ENCODE measurements around the gene MEIOB. TPM values are rescaled to one million over a fixed set of nuclear protein-coding genes. Genes with fewer than 3 reads are reported as not detected.

Gene MEIOB
- polyA plus RNA-seq, 2 of the 4 experiments (the other 2 are of a cell fraction): 2.9 to 9.1 TPM

DNA sequence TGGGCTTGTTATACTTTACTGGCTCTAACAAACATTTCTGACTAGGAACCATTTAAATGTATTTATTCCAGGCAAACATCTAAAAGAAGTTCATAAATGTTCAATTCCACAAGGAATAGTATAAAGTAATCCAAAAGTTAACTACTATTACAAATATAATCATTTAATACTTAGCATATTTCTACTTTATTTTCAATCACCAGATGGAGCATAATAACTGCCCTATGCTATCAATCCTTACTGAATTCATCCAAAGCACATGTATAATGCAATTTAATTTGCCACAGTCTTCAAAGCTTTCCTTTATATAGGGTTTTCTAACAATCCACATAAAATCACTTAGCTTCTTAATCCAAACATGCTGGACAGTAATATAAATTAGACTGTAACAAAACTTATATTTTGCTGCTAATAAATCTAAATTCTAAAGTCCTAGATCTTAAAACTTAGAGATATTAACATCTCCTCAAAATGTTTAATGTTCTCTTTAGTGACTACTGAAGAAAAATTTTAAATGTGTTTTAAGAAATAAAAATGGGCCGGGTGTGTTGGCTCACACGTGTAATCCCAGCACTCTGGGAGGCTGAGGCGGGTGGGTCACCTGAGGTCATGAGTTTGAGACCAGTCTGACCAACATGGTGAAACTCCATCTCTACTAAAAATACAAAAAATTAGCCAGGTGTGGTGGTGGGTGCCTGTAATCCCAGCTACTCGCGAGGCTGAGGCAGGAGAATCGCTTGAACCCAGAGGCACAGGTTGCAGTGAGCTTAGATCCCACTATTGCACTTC is 5.9 kb downstream of the MEIOB start:
- CTCF ChIA-PET: interaction anchor here (0.7 to 25.7 kb wide), 9 partner anchors 18 to 105 kb away, joined by 3 to 396 read pairs (median 4); partner anchors contain the start of genes RPL3L and TBL3
- POLR2A ChIA-PET: interaction anchor here (0.9 to 1.0 kb wide), 2 partner anchors 63 to 99 kb away, joined by 3 to 4 read pairs; partner anchors contain the start of gene RPS2

DNA sequence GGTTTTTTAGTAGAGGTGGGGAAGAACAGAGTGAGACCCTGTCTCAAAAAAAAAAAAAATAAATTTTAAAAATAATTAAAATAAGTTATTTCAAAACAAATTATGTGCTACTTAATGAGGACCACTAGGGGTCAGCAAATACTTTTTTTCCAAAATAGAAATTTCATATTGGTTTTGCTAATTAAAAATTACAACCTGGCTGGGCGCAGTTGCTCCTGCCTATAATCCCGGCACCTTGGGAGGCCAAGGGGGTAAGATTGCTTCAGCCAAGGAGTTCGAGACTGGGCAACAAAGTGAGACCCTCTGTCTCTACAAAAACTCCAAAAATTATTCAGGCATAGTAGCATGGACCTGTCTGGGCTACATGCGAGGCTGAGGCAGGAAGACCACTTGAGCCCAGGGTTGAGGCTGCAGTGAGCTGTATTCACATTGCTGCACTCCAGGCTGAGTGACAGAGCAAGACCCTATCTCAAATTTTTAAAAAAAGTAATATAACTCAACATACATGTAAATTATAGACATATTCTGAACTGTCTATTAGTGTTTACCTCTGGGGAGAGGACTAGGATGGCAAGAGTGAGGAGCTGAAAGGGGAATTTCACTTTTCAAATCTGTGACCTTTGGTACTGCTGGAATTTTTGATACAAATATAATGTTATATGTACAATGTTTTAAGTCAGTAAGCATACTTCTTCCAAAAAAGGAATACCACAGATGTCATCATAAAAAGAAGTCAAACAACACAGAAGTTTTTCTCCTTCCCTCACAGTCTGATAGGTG is 8.1 kb downstream of the MEIOB start:
- ChIA-PET CTCF (interaction anchor here (0.5 to 25.7 kb wide), 20 partner anchors 10 to 215 kb away, joined by 3 to 396 read pairs (median 4); partner anchors contain the start of gene NDUFB10), POLR2A (no interaction called here)
- H3K4me3 ChIP-seq: no peak overlapping the region
- DNase-seq (ENCODE audit: low read depth in 1 of 2, low spot score in 1 of 2): peak in 1 of 2 experiments; percentile 44
- H3K4me1 ChIP-seq: peaks cover 26% of the 10 kb centered on the region
- H3K9me3 ChIP-seq: no peaks in the 10 kb centered on the region
- peak overlapping the region; percentile 51 for H3K4me2 ChIP-seq
- H3K27ac ChIP-seq: peak overlapping the region; percentile 37 to 67; a peak in 5 of 6 replicates
- ATAC-seq: peak; percentile 66 to 74; a peak in 5 of 6 replicates
- WGBS (ENCODE audit: missing lambda C conversion rate): 27% methylated on average over 4 of the region's 4 CpGs
- FAIRE-seq: no peak
- peak; percentile 88 for TF ChIP-seq SMC3 (IDR thresholded peaks at IDR 0.05)
- TF ChIP-seq RAD21 (conservative IDR thresholded peaks at IDR 0.05 in 1 of 2, IDR thresholded peaks at IDR 0.05 in 1 of 2): peak; percentile 75 to 90
- no peak for TF ChIP-seq HOXB5 (CRISPR knock-in tag; IDR thresholded peaks at IDR 0.05)
- TF ChIP-seq, protein P1, sequence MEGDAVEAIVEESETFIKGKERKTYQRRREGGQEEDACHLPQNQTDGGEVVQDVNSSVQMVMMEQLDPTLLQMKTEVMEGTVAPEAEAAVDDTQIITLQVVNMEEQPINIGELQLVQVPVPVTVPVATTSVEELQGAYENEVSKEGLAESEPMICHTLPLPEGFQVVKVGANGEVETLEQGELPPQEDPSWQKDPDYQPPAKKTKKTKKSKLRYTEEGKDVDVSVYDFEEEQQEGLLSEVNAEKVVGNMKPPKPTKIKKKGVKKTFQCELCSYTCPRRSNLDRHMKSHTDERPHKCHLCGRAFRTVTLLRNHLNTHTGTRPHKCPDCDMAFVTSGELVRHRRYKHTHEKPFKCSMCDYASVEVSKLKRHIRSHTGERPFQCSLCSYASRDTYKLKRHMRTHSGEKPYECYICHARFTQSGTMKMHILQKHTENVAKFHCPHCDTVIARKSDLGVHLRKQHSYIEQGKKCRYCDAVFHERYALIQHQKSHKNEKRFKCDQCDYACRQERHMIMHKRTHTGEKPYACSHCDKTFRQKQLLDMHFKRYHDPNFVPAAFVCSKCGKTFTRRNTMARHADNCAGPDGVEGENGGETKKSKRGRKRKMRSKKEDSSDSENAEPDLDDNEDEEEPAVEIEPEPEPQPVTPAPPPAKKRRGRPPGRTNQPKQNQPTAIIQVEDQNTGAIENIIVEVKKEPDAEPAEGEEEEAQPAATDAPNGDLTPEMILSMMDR (IDR thresholded peaks at IDR 0.05): peak; percentile 84
- TF ChIP-seq ESRRA (IDR thresholded peaks at IDR 0.05; ENCODE audit: borderline replicate concordance, low read length): no peak

More for the DNA sequence above, 5.9 kb downstream of the MEIOB start:
- Histone ChIP-seq H3K4me1 (peaks cover 42% of the 10 kb centered on the region), H3K27ac (peak overlapping the region; percentile 26 to 55; a peak in 3 of 6 replicates), H3K9me3 (no peaks in the 10 kb centered on the region), H3K4me2 (no peak overlapping the region), H3K4me3 (no peak overlapping the region)
- WGBS (ENCODE audit: missing lambda C conversion rate): 73% methylated on average over 6 of the region's 6 CpGs
- no peak for FAIRE-seq
- ATAC-seq: no peak
- DNase-seq (ENCODE audit: low read depth in 1 of 2, low spot score in 1 of 2): no peak
- TF ChIP-seq FOSB (CRISPR knock-in tag; IDR thresholded peaks at IDR 0.05) (no peak), RAD21 (conservative IDR thresholded peaks at IDR 0.05 in 1 of 2, IDR thresholded peaks at IDR 0.05 in 1 of 2) (peak; percentile 52; a peak in 4 of 5 replicates), RCOR1 (IDR thresholded peaks at IDR 0.05; ENCODE audit: low read depth, low read length) (no peak), ESRRA (IDR thresholded peaks at IDR 0.05; ENCODE audit: borderline replicate concordance, low read length) (no peak), CBX2 (IDR thresholded peaks at IDR 0.05; ENCODE audit: borderline replicate concordance, low read depth) (no peak), RNF2 (IDR thresholded peaks at IDR 0.05; ENCODE audit: borderline replicate concordance, low read depth) (no peak), SMC3 (IDR thresholded peaks at IDR 0.05) (peak; percentile 49), CEBPB (IDR thresholded peaks at IDR 0.05) (no peak), FOXS1 (CRISPR knock-in tag; IDR thresholded peaks at IDR 0.05) (no peak), FOSL2 (IDR thresholded peaks at IDR 0.05) (no peak), FOSL2 (CRISPR knock-in tag; IDR thresholded peaks at IDR 0.05) (no peak)
- TF ChIP-seq, protein P1 (IDR thresholded peaks at IDR 0.05): peak; percentile 30; the same call in 2 of the 3 replicates
- TF ChIP-seq, protein P2, sequence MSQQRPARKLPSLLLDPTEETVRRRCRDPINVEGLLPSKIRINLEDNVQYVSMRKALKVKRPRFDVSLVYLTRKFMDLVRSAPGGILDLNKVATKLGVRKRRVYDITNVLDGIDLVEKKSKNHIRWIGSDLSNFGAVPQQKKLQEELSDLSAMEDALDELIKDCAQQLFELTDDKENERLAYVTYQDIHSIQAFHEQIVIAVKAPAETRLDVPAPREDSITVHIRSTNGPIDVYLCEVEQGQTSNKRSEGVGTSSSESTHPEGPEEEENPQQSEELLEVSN (IDR thresholded peaks at IDR 0.05; ENCODE audit: borderline replicate concordance, low read depth): no peak
